Pancreas (tissue), 10 donors: Measurements from ENCODE around the gene PLET1. TPM values are rescaled to one million over a fixed set of nuclear protein-coding genes. Genes with fewer than 3 reads are reported as not detected.
A peak's percentile ranks its signal among the peaks of the same experiment; 100 is the strongest.

Source experiments
- ATAC-seq, 4 donors: fragments of 200-7000 bp; cut with Tn5 transposase; one replicate each; pipeline versions ENCODE4 v1.8.0 to v1.9.1; 2020; ENCODE audit warnings: mild to moderate bottlenecking in 4 of 4, moderate library complexity in 4 of 4
- DNase-seq, 6 donors: peaks; one replicate each; pipeline ENCODE4 v3.0.0-alpha.2; 2020
- FAIRE-seq: peaks from 2 replicates; lab custom pipeline; 2012; peaks lifted over from hg19 to GRCh38; lab: Jason Lieb, UNC
- H3K27ac ChIP-seq, 4 donors: fragments of 200-600 bp; sonication (generic); 1 replicate in 3 of 4; 2 replicates in 1 of 4; pipeline versions ENCODE4 v1.5.0 to v1.8.0; 2020
- H3K27me3 ChIP-seq, 4 donors: fragments of 200-600 bp; one replicate each; pipeline ENCODE4 v1.8.0; 2021
- H3K36me3 ChIP-seq, 3 donors: fragments of 200-600 bp; sonication (generic) in 1 of 3; one replicate each; pipeline versions ENCODE4 v1.5.0 to v1.8.0; 2020 to 2021
- H3K4me1 ChIP-seq, 3 donors: fragments of 200-600 bp; one replicate each; pipeline ENCODE4 v1.8.0; 2021
- H3K4me3 ChIP-seq, 4 donors: fragments of 200-600 bp; sonication (generic) in 2 of 4; one replicate each; pipeline versions ENCODE4 v1.5.0 to v1.8.0; 2020 to 2021
- H3K9me3 ChIP-seq, 4 donors: fragments of 200-600 bp; one replicate each; pipeline ENCODE4 v1.8.0; 2021
- whole genome bisulfite sequencing, 2 donors: extraction: QIAGEN DNeasy Blood & Tissue Kit; methylation state at CpG; one replicate each; pipeline ENCODE4 v1.1.7; 2013; 5-methylcytosine and 5-hydroxymethylcytosine counted together
- intact Hi-C, 3 donors: fragments of 100-400 bp; cut with DNase I; formaldehyde crosslinking; loops; one replicate each; pipeline versions ENCODE4 v1.11.1 to v1.14.2; 2022
- polyA plus RNA-seq, 2 donors: library from polyadenylated mRNA; stranded (reverse); fragments of 200-250 nt; gene quantifications; one replicate each; pipeline ENCODE4 v1.2.3, GENCODE V29; 2013
- total RNA-seq, 6 donors: library from RNA; stranded (reverse); fragmentation: NEBNext Ultra II Directional in 4 of 6; extraction: Animal tissue kit (Norgen Biotek cat#: 25700) in 4 of 6; gene quantifications; one replicate each; pipeline versions ENCODE4 v1.2.1 to v1.2.4, GENCODE V29; 2021 to 2023
- TF ChIP-seq, protein P1 (sequence below), 4 donors: fragments of 200-600 bp; sonication (generic) in 3 of 4; IDR thresholded peaks; one replicate each; pipeline versions ENCODE4 v1.5.0 to v1.8.0; 2021; ENCODE audit warnings: antibody characterized with exemption in 4 of 4
- donor health status: healthy with polysubstance abuse.
- donor health status: DM: no; HTN: no; CAD: no; lungs with moderate emphysema.
- donor health status: DM: no; HTN: no; CAD: no.
- donor health status: control.
- donor health status: control.
- donor health status: Bipolar disorder and iron deficiency.
- donor health status: DM: yes; HTN: yes; CAD: no.
- donor health status: DM: no; HTN: no; CAD: no.
- donor health status: DM: no; HTN: no; CAD: no.
- donor health status: DM: yes; HTN: yes; CAD: no.

PLET1 gene
- total and polyA plus RNA-seq, 8 donors, result not detected

DNA sequence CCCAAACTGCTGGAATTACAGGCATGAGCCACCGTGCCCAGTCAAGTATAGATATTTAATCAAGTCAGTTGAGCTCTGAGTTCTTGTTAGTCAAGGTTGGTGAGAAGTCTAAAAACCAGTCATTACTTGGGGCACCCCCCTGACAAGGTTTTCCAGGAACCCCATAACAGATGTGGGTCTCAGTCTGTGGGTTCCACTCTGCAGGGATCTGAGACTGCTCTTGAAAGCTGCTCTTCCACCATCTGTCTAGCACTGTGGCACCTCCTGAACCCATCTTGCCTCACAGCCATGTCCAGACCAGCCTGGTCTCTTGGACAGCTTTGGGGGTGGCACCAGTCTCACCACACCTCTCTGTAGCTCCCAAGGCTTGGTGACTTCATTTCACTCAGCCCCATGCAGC is 44.3 kb upstream of the PLET1 start:
- DNase-seq (no peak), ATAC-seq (no peak), FAIRE-seq (no peak)
- H3K9me3 ChIP-seq, result no peaks in the 10 kb centered on the region
- H3K27me3 ChIP-seq, result no peaks in the 10 kb centered on the region
- no peak overlapping the region for H3K4me3 ChIP-seq
- intact Hi-C loops, result no loop called here
- no peaks in the 10 kb centered on the region for H3K36me3 ChIP-seq
- no peaks in the 10 kb centered on the region for H3K4me1 ChIP-seq
- TF ChIP-seq, protein P1, sequence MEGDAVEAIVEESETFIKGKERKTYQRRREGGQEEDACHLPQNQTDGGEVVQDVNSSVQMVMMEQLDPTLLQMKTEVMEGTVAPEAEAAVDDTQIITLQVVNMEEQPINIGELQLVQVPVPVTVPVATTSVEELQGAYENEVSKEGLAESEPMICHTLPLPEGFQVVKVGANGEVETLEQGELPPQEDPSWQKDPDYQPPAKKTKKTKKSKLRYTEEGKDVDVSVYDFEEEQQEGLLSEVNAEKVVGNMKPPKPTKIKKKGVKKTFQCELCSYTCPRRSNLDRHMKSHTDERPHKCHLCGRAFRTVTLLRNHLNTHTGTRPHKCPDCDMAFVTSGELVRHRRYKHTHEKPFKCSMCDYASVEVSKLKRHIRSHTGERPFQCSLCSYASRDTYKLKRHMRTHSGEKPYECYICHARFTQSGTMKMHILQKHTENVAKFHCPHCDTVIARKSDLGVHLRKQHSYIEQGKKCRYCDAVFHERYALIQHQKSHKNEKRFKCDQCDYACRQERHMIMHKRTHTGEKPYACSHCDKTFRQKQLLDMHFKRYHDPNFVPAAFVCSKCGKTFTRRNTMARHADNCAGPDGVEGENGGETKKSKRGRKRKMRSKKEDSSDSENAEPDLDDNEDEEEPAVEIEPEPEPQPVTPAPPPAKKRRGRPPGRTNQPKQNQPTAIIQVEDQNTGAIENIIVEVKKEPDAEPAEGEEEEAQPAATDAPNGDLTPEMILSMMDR (IDR thresholded peaks at IDR 0.05), result no peak
- 63 to 71% methylated on average over 1 of the region's 1 CpG for whole genome bisulfite sequencing, 2 donors
- no peak overlapping the region for H3K27ac ChIP-seq

GRCh38 chr11:112303616-112304015 is 43.0 kb upstream of the PLET1 start:
- no peaks in the 10 kb centered on the region for H3K36me3 ChIP-seq
- H3K9me3 ChIP-seq, result no peaks in the 10 kb centered on the region
- intact Hi-C loops, result no loop called here
- H3K4me1 ChIP-seq, result no peaks in the 10 kb centered on the region
- no peak overlapping the region for H3K27ac ChIP-seq
- H3K27me3 ChIP-seq, result no peaks in the 10 kb centered on the region
- ATAC-seq (no peak), DNase-seq (no peak), FAIRE-seq (no peak)
- 95 to 100% methylated on average over 1 of the region's 1 CpG for WGBS, 2 donors
- TF ChIP-seq, protein P1 (IDR thresholded peaks at IDR 0.05), result no peak
- H3K4me3 ChIP-seq, result no peak overlapping the region

DNA sequence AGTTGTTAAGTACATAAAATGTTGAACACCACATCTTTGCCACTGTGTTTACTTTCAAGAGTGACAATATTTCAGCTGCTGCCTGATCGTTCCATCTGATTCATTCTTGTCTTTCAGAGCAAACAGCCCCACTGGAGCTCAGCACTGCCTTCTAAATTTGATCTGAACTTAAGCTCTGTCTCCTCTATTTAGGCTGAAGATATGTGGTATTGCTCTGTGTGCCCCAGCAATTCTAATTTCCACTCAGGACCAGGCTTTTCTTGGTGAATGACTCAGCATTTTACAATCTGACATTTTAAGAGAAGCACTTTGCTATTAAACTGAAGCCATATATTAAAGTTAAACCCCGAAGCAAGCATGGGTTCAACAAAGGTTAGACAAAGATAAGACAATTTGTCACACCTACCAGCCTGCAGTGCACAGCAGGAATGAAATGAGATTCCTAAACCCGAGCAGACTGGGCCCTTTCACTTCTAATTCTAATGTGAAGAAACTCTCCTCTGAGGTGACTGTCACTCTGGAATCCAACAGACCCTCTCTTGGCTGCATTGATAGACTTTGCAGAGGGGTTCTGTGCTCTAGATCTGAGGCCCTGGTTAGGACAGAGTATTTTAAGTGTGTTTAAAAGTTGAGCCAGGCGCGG is 41.7 kb upstream of the PLET1 start:
- Histone ChIP-seq H3K27me3 (no peaks in the 10 kb centered on the region), H3K4me1 (no peaks in the 10 kb centered on the region), H3K4me3 (no peak overlapping the region), H3K9me3 (no peaks in the 10 kb centered on the region), H3K36me3 (no peaks in the 10 kb centered on the region), H3K27ac (no peak overlapping the region)
- FAIRE-seq, result no peak
- WGBS, 2 donors, result 54 to 62% methylated on average over 5 of the region's 5 CpGs
- no peak for ATAC-seq
- TF ChIP-seq, protein P1 (IDR thresholded peaks at IDR 0.05), result no peak
- intact Hi-C loops, result no loop called here
- no peak for DNase-seq

DNA sequence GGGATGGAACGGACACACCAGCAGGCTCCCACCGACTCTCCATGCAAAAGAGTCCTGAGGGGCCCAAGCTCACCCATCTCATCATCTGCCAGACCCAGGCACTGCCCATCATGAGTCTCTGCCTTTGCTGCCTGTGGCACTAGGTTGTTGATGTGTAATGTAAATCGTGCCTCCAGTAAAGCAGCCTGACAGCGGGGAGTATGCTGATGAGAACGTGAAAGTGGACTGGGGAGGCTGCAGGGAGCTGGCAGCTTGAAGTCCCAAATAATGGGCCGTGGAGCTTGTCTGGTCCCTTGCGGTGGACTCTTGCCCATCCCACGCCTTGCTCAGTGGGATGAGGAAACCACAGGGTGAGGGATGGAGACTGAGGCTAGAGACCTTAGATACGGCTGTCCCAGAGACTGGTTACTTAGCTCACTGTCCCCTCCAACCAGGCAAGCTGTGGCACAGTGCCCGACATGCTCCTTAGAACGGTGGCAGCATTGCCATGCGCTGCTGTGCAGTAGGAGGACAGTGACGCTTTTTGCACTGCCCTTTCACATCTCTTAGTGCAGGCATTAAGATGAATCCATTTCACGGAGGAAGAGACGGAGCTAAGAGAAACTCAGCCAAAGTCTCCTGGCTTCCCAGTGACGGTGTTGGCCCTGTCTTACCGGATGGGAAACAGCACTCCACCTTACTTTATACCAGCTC is 39.6 kb upstream of the PLET1 start:
- Histone ChIP-seq H3K4me1 (no peaks in the 10 kb centered on the region), H3K4me3 (no peak overlapping the region), H3K27me3 (no peaks in the 10 kb centered on the region), H3K36me3 (no peaks in the 10 kb centered on the region), H3K9me3 (no peaks in the 10 kb centered on the region), H3K27ac (no peak overlapping the region)
- intact Hi-C loops, result no loop called here
- no peak for FAIRE-seq
- ATAC-seq, result no peak
- no peak for DNase-seq
- WGBS, 2 donors, result 75 to 82% methylated on average over 17 of the region's 17 CpGs
- TF ChIP-seq, protein P1 (IDR thresholded peaks at IDR 0.05), result no peak

- Histone ChIP-seq H3K4me3 (no peak overlapping the region), H3K27me3 (no peaks in the 10 kb centered on the region), H3K9me3 (no peaks in the 10 kb centered on the region), H3K27ac (no peak overlapping the region), H3K36me3 (no peaks in the 10 kb centered on the region), H3K4me1 (peaks cover 0 to 5% (median 4%) of the 10 kb centered on the region in 3 donors)
- FAIRE-seq, result no peak
- TF ChIP-seq, protein P1 (IDR thresholded peaks at IDR 0.05), result no peak
- peak in 2 of 4 donors; percentile 25 to 26 for ATAC-seq
- 41 to 49% methylated on average over 9 of the region's 9 CpGs for WGBS, 2 donors
- peak in 2 of 6 donors; percentile 20 to 33 for DNase-seq
- intact Hi-C loops, result loop anchor here in 1 of 3 donors (10.0 kb wide), 1 partner anchor 256 kb away; no protein-coding TSS in a partner anchor
Observed at GRCh38 chr11:112298535-112298934, 37.9 kb upstream of the PLET1 start.
